Activated CD8-positive, alpha-beta memory T cell treated with anti-CD3 and anti-CD28 coated beads for 48 hours (primary cell): ENCODE measurements around the gene VIPR2.

ENCODE experiments used
- DNase-seq, 3 experiments: peaks; one replicate each; pipeline ENCODE4 v3.0.0-alpha.2; 2020; ENCODE audit warnings: low read depth in 2 of 3, low spot score in 2 of 3

VIPR2 gene

GRCh38 chr7:159121476-159121875 is 23.2 kb downstream of the VIPR2 start:
- no peak for DNase-seq

- no peak for DNase-seq
Observed at GRCh38 chr7:159121068-159121467, 23.6 kb downstream of the VIPR2 start.

- DNase-seq: no peak
Observed at GRCh38 chr7:159120540-159120919, 24.1 kb downstream of the VIPR2 start.

GRCh38 chr7:159119851-159120539 is 24.7 kb downstream of the VIPR2 start:
- no peak for DNase-seq

GRCh38 chr7:159119026-159119741 is 25.5 kb downstream of the VIPR2 start:
- DNase-seq: no peak

- DNase-seq: no peak
Observed at GRCh38 chr7:159118623-159119022, 26.0 kb downstream of the VIPR2 start.

GRCh38 chr7:159118197-159118595 is 26.5 kb downstream of the VIPR2 start:
- DNase-seq: no peak

- no peak for DNase-seq
Observed at GRCh38 chr7:159117366-159118196, 27.1 kb downstream of the VIPR2 start.

- no peak for DNase-seq
Observed at GRCh38 chr7:159116581-159117339, 27.9 kb downstream of the VIPR2 start.

- no peak for DNase-seq
Observed at GRCh38 chr7:159115601-159116501, 28.8 kb downstream of the VIPR2 start.

- DNase-seq: no peak
Observed at GRCh38 chr7:159114981-159115380, 29.7 kb downstream of the VIPR2 start.

GRCh38 chr7:159114096-159114495 is 30.6 kb downstream of the VIPR2 start:
- no peak for DNase-seq

- DNase-seq: no peak
Observed at GRCh38 chr7:159113056-159113455, 31.6 kb downstream of the VIPR2 start.

- DNase-seq: no peak
Observed at GRCh38 chr7:159112136-159113011, 32.3 kb downstream of the VIPR2 start.

- DNase-seq: no peak
Observed at GRCh38 chr7:159109653-159110035, 35.0 kb downstream of the VIPR2 start.

GRCh38 chr7:159108941-159109652 is 35.6 kb downstream of the VIPR2 start:
- DNase-seq: no peak

GRCh38 chr7:159108491-159108890 is 36.2 kb downstream of the VIPR2 start:
- no peak for DNase-seq

- no peak for DNase-seq
Observed at GRCh38 chr7:159107161-159107892, 37.3 kb downstream of the VIPR2 start.
